OCI-LY3 (cell line): ENCODE measurements around the gene CD99L2.

Experiments used
- EZH2phosphoT487 ChIP-seq: fragments of 200-600 bp; shearing (Covaris generic); IDR thresholded peaks from 2 replicates; pipeline ENCODE4 v1.6.1; 2018; ENCODE audit warnings: antibody characterized with exemption, mixed run types, low read depth
- TF ChIP-seq, protein P1 (sequence below): fragments of 200-600, 300-600 bp; sonication (generic); IDR thresholded peaks from 2 replicates; pipeline ENCODE4 v1.5.1; 2014; ENCODE audit warnings: antibody characterized with exemption, low read length, low read depth

DNA sequence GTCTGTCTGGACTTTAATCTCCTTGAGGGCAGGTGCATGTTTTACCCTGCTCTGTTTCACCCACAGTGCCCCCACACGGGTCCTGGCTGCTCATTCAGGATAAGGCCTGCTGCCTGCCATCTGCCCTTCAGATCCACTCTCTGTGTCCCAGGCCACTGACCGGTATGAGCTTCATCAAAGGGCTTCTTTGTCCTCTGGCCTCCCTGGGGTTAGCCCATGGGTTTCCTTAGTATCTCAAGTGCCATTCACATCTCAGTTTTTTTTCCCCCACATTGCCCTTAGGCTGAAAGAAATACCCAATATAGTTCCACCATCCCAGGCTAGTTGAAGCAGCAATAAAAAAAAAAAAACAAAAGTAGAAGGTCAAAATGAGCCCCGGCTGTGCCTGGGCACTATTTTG, 9.3 kb downstream of the CD99L2 start:
- TF ChIP-seq, protein P1, sequence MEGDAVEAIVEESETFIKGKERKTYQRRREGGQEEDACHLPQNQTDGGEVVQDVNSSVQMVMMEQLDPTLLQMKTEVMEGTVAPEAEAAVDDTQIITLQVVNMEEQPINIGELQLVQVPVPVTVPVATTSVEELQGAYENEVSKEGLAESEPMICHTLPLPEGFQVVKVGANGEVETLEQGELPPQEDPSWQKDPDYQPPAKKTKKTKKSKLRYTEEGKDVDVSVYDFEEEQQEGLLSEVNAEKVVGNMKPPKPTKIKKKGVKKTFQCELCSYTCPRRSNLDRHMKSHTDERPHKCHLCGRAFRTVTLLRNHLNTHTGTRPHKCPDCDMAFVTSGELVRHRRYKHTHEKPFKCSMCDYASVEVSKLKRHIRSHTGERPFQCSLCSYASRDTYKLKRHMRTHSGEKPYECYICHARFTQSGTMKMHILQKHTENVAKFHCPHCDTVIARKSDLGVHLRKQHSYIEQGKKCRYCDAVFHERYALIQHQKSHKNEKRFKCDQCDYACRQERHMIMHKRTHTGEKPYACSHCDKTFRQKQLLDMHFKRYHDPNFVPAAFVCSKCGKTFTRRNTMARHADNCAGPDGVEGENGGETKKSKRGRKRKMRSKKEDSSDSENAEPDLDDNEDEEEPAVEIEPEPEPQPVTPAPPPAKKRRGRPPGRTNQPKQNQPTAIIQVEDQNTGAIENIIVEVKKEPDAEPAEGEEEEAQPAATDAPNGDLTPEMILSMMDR, result no peak
- no peak for TF ChIP-seq EZH2phosphoT487
